HepG2 (cell line): ENCODE results near the gene ENTPD1. TPM values are rescaled to one million over a fixed set of nuclear protein-coding genes. Genes with fewer than 3 reads are reported as not detected.

Experiments used
- ATAC-seq: fragments of 200-7000 bp; cut with Tn5 transposase; 3 replicates; pipeline ENCODE4 v1.9.1; 2020; ENCODE audit warnings: mild to moderate bottlenecking, moderate library complexity
- BruUV-seq: library from RNA; stranded (reverse); fragments of 400-500 nt; replicated peaks from 2 replicates; lab custom pipeline; 2021; lab: Mats Ljungman, UMichigan
- CTCF ChIA-PET: fragments of 300-600 bp; formaldehyde crosslinking; extraction: SDS; loops from one replicate; lab custom pipeline; 2021; ENCODE audit warnings: low total read pairs, inconsistent platforms, low intra/inter-chr PET ratio; lab: Yijun Ruan, JAX
- POLR2A ChIA-PET: fragments of 350-600 bp; sonication (Branson Sonifier 250); formaldehyde crosslinking; loops from one replicate; lab custom pipeline; 2020; ENCODE audit warnings: antibody characterized with exemption, inconsistent platforms; lab: Yijun Ruan, JAX
- DNase-seq: peaks from one replicate; pipeline ENCODE4 v3.0.0-alpha.2; 2015; ENCODE audit warnings: low spot score
- FAIRE-seq: peaks from 3 replicates; lab custom pipeline; 2011; peaks lifted over from hg19 to GRCh38; lab: Jason Lieb, UNC
- H2AFZ ChIP-seq: one replicate; pipeline ENCODE4 v1.6.1; 2011; ENCODE audit warnings: low read length, inconsistent platforms
- H3K27ac ChIP-seq: fragments of 300-600 bp; 3 replicates; pipeline ENCODE4 v1.8.0; 2011; ENCODE audit warnings: mixed run types, mild to moderate bottlenecking, mixed read lengths, low read length, inconsistent platforms; ENCODE audit not compliant: insufficient read depth; ENCODE audit errors: extremely low read length
- H3K27me3 ChIP-seq, 2 experiments: fragments of 200-600 bp in 1 of 2; 2 replicates in 1 of 2; 3 replicates in 1 of 2; pipeline versions ENCODE4 v1.6.0 to v1.8.0; 2011; ENCODE audit warnings: low read length in 2 of 2, mild to moderate bottlenecking in 2 of 2, moderate library complexity in 2 of 2, inconsistent platforms in 1 of 2; ENCODE audit not compliant: insufficient read depth in 2 of 2, control insufficient read depth in 1 of 2
- H3K36me3 ChIP-seq, 2 experiments: fragments of 200-600 bp in 1 of 2; replicated peaks in 1 of 2; 2 replicates in 1 of 2; 3 replicates in 1 of 2; pipeline versions ENCODE4 v1.5.1 to v1.8.0; 2011; ENCODE audit warnings: low read length in 2 of 2, inconsistent platforms in 1 of 2; ENCODE audit not compliant: insufficient read depth in 2 of 2, control insufficient read depth in 1 of 2
- H3K4me1 ChIP-seq: 2 replicates; pipeline ENCODE4 v1.5.1; 2012; ENCODE audit warnings: low read length, inconsistent platforms; ENCODE audit not compliant: insufficient read depth
- H3K4me2 ChIP-seq: 2 replicates; pipeline ENCODE4 v1.6.0; 2011; ENCODE audit warnings: low read depth, low read length, inconsistent platforms
- H3K4me3 ChIP-seq, 3 experiments: fragments of 200-600 bp in 1 of 3; sonication (generic), shearing (Covaris generic) in 1 of 3; replicated peaks in 1 of 3; 2 replicates each; pipeline ENCODE4 v1.5.1; 2011 to 2016; ENCODE audit warnings: low read length in 3 of 3, inconsistent platforms in 2 of 3, low read depth in 2 of 3, mild to moderate bottlenecking in 2 of 3, control low read depth in 1 of 3, mixed read lengths in 1 of 3; ENCODE audit not compliant: insufficient read depth in 1 of 3
- H3K79me2 ChIP-seq: one replicate; pipeline ENCODE4 v1.6.1; 2011; ENCODE audit warnings: low read length, inconsistent platforms; ENCODE audit not compliant: insufficient read depth
- H3K9ac ChIP-seq: 2 replicates; pipeline ENCODE4 v1.6.0; 2011; ENCODE audit warnings: mild to moderate bottlenecking, low read depth, low read length, inconsistent platforms; ENCODE audit not compliant: insufficient read depth
- H3K9me3 ChIP-seq: 2 replicates; pipeline ENCODE4 v1.5.1; 2012; ENCODE audit warnings: mild to moderate bottlenecking, low read length
- H4K20me1 ChIP-seq: 2 replicates; pipeline ENCODE4 v1.6.0; 2011; ENCODE audit warnings: inconsistent platforms, mild to moderate bottlenecking, low read length, moderate library complexity; ENCODE audit not compliant: insufficient read depth
- ARNT ChIP-seq: fragments of 450-650 bp; IDR thresholded peaks from 2 replicates; pipeline ENCODE4 v1.6.1; 2017
- HNRNPH1 ChIP-seq: fragments of 200-400 bp; formaldehyde crosslinking; optimal IDR thresholded peaks from 2 replicates; pipeline ENCODE3; 2017; ENCODE audit warnings: mild to moderate bottlenecking, low read depth, low read length
- MED1 ChIP-seq: sonication (generic); formaldehyde crosslinking; IDR thresholded peaks from 2 replicates; pipeline ENCODE4 v1.4.0; 2020; ENCODE audit warnings: missing genetic modification reagents
- PTBP1 ChIP-seq: fragments of 200-400 bp; formaldehyde crosslinking; IDR thresholded peaks from 2 replicates; pipeline ENCODE4 v1.6.1; 2018; ENCODE audit warnings: low read length, low read depth; ENCODE audit not compliant: poor library complexity, severe bottlenecking
- RBAK ChIP-seq: sonication (generic); formaldehyde crosslinking; IDR thresholded peaks from 2 replicates; pipeline ENCODE4 v1.5.1; 2020; ENCODE audit warnings: mild to moderate bottlenecking, missing genetic modification reagents
- RXRA ChIP-seq: sonication (generic); formaldehyde crosslinking; IDR thresholded peaks from 2 replicates; pipeline ENCODE4 v1.5.1; 2020; ENCODE audit warnings: missing genetic modification reagents
- SAP130 ChIP-seq: IDR thresholded peaks from 2 replicates; pipeline ENCODE4 v1.6.1; 2016; ENCODE audit warnings: low read depth
- SMAD9 ChIP-seq: sonication (generic); formaldehyde crosslinking; IDR thresholded peaks from 2 replicates; pipeline ENCODE4 v1.5.1; 2020; ENCODE audit warnings: mild to moderate bottlenecking, missing genetic modification reagents
- SRSF9 ChIP-seq: fragments of 200-400 bp; formaldehyde crosslinking; IDR thresholded peaks from 2 replicates; pipeline ENCODE4 v1.6.1; 2018; ENCODE audit warnings: borderline replicate concordance, mild to moderate bottlenecking, low read depth, low read length; ENCODE audit not compliant: insufficient read depth, poor library complexity, severe bottlenecking
- XBP1 ChIP-seq: sonication (generic); formaldehyde crosslinking; IDR thresholded peaks from 2 replicates; pipeline ENCODE4 v1.5.0; 2020; ENCODE audit warnings: missing genetic modification reagents
- ZNF329 ChIP-seq: sonication (generic); formaldehyde crosslinking; IDR thresholded peaks from 2 replicates; pipeline ENCODE4 v1.9.0; 2021; ENCODE audit warnings: low read depth, mild to moderate bottlenecking, missing genetic modification reagents
- ZNF550 ChIP-seq: sonication (generic); formaldehyde crosslinking; IDR thresholded peaks from 2 replicates; pipeline ENCODE4 v1.4.0; 2020; ENCODE audit warnings: mild to moderate bottlenecking, missing genetic modification reagents, borderline replicate concordance
- ZNF75D ChIP-seq: sonication (generic); formaldehyde crosslinking; IDR thresholded peaks from 2 replicates; pipeline ENCODE4 v1.8.1; 2023; ENCODE audit warnings: missing genetic modification reagents, mild to moderate bottlenecking, borderline replicate concordance
- WGBS: methylation state at CpG from one replicate; pipeline ENCODE4 v1.1.6; 2017; ENCODE audit warnings: low lambda C conversion rate; 5-methylcytosine and 5-hydroxymethylcytosine counted together
- in situ Hi-C: cut with HindIII; loops from 2 replicates; pipeline ENCODE4 v1.10.0; 2017; ENCODE audit warnings: low pct_unique_long_range_greater_than_20kb; ENCODE audit not compliant: extremely low pct_ligation_motif_present
- intact Hi-C: fragments of 100-400 bp; cut with micrococcal nuclease; formaldehyde crosslinking; loops from one replicate; pipeline ENCODE4 v1.10.0; 2022; ENCODE audit not compliant: unreplicated experiment
- polyA plus RNA-seq, 8 experiments: library from polyadenylated mRNA; depleted of rRNA in 3 of 8; stranded (reverse) in 7 of 8; unstranded in 1 of 8; fragments of >200 nt; fragmentation: Illumina TruSeq in 4 of 8; extraction: Trizol in 4 of 8; gene quantifications; 2 replicates each; pipeline versions ENCODE4 v1.2.1 to v1.2.3, GENCODE V29; 2011 to 2016; ENCODE audit warnings: low read depth in 4 of 8, missing spikeins in 1 of 8, mixed read lengths in 1 of 8; ENCODE audit not compliant: insufficient read depth in 1 of 8
- total RNA-seq, 5 experiments: library from RNA; depleted of rRNA; stranded (reverse); fragments of >200 nt; fragmentation: Illumina TruSeq; extraction: Trizol; gene quantifications; 2 replicates each; pipeline ENCODE4 v1.2.3, GENCODE V29; 2016; ENCODE audit warnings: low read depth in 1 of 5
- TF ChIP-seq, protein P1 (sequence below): sonication (generic); formaldehyde crosslinking; IDR thresholded peaks from 2 replicates; pipeline ENCODE4 v1.8.1; 2023; ENCODE audit warnings: mild to moderate bottlenecking, missing genetic modification reagents
- TF ChIP-seq, protein P2 (sequence below): sonication (generic); formaldehyde crosslinking; IDR thresholded peaks from 2 replicates; pipeline ENCODE4 v1.4.0; 2020; ENCODE audit warnings: mild to moderate bottlenecking, low read depth, missing genetic modification reagents
- TF ChIP-seq, protein P3 (sequence below): sonication (generic); formaldehyde crosslinking; IDR thresholded peaks from 2 replicates; pipeline ENCODE4 v1.9.0; 2021; ENCODE audit warnings: missing genetic modification reagents, borderline replicate concordance

Gene ENTPD1
- total and polyA plus RNA-seq, 2 of the 13 experiments (the other 11 are each of a cell fraction or from before 2014, with no cell fraction given), result 0.07 TPM

GRCh38 chr10:95865814-95866466, 110.0 kb downstream of the ENTPD1 start:
- DNase-seq (peak; percentile 78), ATAC-seq (peak; percentile 95), FAIRE-seq (no peak)
- POLR2A ChIA-PET, result interaction anchor here (1.3 to 2.7 kb wide), 3 partner anchors 29 to 172 kb away, joined by 3 to 11 read pairs (median 8); partner anchors contain the start of genes CC2D2B and TCTN3
- no peak overlapping the region for H3K9ac ChIP-seq
- H3K4me1 ChIP-seq, result peaks cover 23% of the 10 kb centered on the region
- no peaks in the 10 kb centered on the region for H3K27me3 ChIP-seq
- peak overlapping the region; percentile 47 for H3K27ac ChIP-seq
- no peaks in the 10 kb centered on the region for H3K36me3 ChIP-seq
- H3K9me3 ChIP-seq, result no peaks in the 10 kb centered on the region
- WGBS, result 28% methylated on average over 6 of the region's 6 CpGs
- H3K4me3 ChIP-seq, result no peak overlapping the region
- H4K20me1 ChIP-seq, result no peaks in the 10 kb centered on the region; the same call in 1 of the 2 replicates
- intact Hi-C loops (loop anchor here (1.0 to 5.0 kb wide), 2 partner anchors 36 to 172 kb away; no protein-coding TSS in a partner anchor), in situ Hi-C loops (loop anchor here (25.0 kb wide), 1 partner anchor 454 kb away; no protein-coding TSS in a partner anchor)
- peak overlapping the region; percentile 47 for H3K4me2 ChIP-seq
- CTCF ChIA-PET, result interaction anchor here (2.4 kb wide), 1 partner anchor 172 kb away, joined by 41 read pairs; the partner anchor contains the start of gene TCTN3
- BruUV-seq, result no TSS peak
- no peaks in the 10 kb centered on the region for H3K79me2 ChIP-seq
- no peak overlapping the region for H2AFZ ChIP-seq
- TF ChIP-seq MED1 (CRISPR knock-in tag) (no peak), HNRNPH1 (no peak), RBAK (CRISPR knock-in tag) (no peak), ZNF550 (CRISPR knock-in tag) (no peak), RXRA (no peak), SAP130 (CRISPR knock-in tag) (peak; percentile 63), ARNT (no peak), ZNF75D (CRISPR knock-in tag) (no peak), SMAD9 (no peak), SRSF9 (no peak), PTBP1 (no peak), ZNF329 (no peak), XBP1 (CRISPR knock-in tag) (no peak)
- TF ChIP-seq, protein P1, sequence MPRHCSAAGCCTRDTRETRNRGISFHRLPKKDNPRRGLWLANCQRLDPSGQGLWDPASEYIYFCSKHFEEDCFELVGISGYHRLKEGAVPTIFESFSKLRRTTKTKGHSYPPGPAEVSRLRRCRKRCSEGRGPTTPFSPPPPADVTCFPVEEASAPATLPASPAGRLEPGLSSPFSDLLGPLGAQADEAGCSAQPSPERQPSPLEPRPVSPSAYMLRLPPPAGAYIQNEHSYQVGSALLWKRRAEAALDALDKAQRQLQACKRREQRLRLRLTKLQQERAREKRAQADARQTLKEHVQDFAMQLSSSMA (CRISPR knock-in tag), result no peak
- TF ChIP-seq, protein P2, sequence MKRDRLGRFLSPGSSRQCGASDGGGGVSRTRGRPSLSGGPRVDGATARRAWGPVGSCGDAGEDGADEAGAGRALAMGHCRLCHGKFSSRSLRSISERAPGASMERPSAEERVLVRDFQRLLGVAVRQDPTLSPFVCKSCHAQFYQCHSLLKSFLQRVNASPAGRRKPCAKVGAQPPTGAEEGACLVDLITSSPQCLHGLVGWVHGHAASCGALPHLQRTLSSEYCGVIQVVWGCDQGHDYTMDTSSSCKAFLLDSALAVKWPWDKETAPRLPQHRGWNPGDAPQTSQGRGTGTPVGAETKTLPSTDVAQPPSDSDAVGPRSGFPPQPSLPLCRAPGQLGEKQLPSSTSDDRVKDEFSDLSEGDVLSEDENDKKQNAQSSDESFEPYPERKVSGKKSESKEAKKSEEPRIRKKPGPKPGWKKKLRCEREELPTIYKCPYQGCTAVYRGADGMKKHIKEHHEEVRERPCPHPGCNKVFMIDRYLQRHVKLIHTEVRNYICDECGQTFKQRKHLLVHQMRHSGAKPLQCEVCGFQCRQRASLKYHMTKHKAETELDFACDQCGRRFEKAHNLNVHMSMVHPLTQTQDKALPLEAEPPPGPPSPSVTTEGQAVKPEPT (CRISPR knock-in tag), result no peak
- TF ChIP-seq, protein P3, sequence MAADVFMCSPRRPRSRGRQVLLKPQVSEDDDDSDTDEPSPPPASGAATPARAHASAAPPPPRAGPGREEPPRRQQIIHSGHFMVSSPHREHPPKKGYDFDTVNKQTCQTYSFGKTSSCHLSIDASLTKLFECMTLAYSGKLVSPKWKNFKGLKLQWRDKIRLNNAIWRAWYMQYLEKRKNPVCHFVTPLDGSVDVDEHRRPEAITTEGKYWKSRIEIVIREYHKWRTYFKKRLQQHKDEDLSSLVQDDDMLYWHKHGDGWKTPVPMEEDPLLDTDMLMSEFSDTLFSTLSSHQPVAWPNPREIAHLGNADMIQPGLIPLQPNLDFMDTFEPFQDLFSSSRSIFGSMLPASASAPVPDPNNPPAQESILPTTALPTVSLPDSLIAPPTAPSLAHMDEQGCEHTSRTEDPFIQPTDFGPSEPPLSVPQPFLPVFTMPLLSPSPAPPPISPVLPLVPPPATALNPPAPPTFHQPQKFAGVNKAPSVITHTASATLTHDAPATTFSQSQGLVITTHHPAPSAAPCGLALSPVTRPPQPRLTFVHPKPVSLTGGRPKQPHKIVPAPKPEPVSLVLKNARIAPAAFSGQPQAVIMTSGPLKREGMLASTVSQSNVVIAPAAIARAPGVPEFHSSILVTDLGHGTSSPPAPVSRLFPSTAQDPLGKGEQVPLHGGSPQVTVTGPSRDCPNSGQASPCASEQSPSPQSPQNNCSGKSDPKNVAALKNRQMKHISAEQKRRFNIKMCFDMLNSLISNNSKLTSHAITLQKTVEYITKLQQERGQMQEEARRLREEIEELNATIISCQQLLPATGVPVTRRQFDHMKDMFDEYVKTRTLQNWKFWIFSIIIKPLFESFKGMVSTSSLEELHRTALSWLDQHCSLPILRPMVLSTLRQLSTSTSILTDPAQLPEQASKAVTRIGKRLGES (CRISPR knock-in tag), result no peak
